A549 (cell line): ENCODE data around the gene PREX1. TPM values are rescaled to one million over a fixed set of nuclear protein-coding genes. Genes with fewer than 3 reads are reported as not detected.

ENCODE experiments used
- ATAC-seq, 2 experiments: fragments of 200-7000 bp in 1 of 2; fragments of >200 bp in 1 of 2; cut with Nextera tagmentation in 1 of 2; cut with Tn5 transposase in 1 of 2; 3 replicates each; pipeline versions ENCODE4 v1.8.0 to v1.9.1; 2018 to 2020; ENCODE audit warnings: mild to moderate bottlenecking in 1 of 2, moderate library complexity in 1 of 2
- CTCF ChIA-PET: fragments of 300-600 bp; sonication (Branson Sonifier 250); formaldehyde crosslinking; extraction: SDS; loops from one replicate; lab custom pipeline; 2021; ENCODE audit warnings: antibody characterized with exemption, inconsistent platforms; lab: Yijun Ruan, JAX
- POLR2A ChIA-PET: fragments of 350-600 bp; formaldehyde crosslinking; extraction: SDS; loops from one replicate; lab custom pipeline; 2021; ENCODE audit warnings: antibody characterized with exemption, inconsistent platforms; lab: Yijun Ruan, JAX
- DNase-seq, 2 experiments: peaks; one replicate each; pipeline versions ENCODE4 v3.0.0 to v3.0.0-alpha.2; 2011 to 2016; ENCODE audit warnings: low read depth in 1 of 2, low spot score in 1 of 2
- FAIRE-seq: peaks from 2 replicates; lab custom pipeline; 2011; peaks lifted over from hg19 to GRCh38; lab: Jason Lieb, UNC
- H3K27ac ChIP-seq, 2 experiments: fragments of >200 bp; sonication (Bioruptor Twin); formaldehyde crosslinking; 3 replicates each; pipeline ENCODE4 v1.5.1; 2016 to 2017
- H3K4me1 ChIP-seq: fragments of >200 bp; sonication (Bioruptor Twin); formaldehyde crosslinking; 3 replicates; pipeline ENCODE4 v1.6.1; 2016
- H3K4me2 ChIP-seq: fragments of >200 bp; sonication (Bioruptor Twin); formaldehyde crosslinking; 3 replicates; pipeline ENCODE4 v1.6.1; 2016
- H3K4me3 ChIP-seq: fragments of >200 bp; sonication (Bioruptor Twin); formaldehyde crosslinking; 3 replicates; pipeline ENCODE4 v1.5.1; 2016
- H3K9me3 ChIP-seq: fragments of >200 bp; sonication (Bioruptor Twin); formaldehyde crosslinking; 3 replicates; pipeline ENCODE4 v1.6.1; 2016
- CEBPB ChIP-seq, 2 experiments: fragments of >200 bp in 1 of 2; sonication (Bioruptor Twin) in 1 of 2; formaldehyde crosslinking in 1 of 2; IDR thresholded peaks; 2 replicates each; pipeline ENCODE4 v1.6.1; 2012 to 2016
- CHD2 ChIP-seq: fragments of 150-350 bp; IDR thresholded peaks from 2 replicates; pipeline ENCODE4 v1.6.1; 2014; ENCODE audit warnings: low read length; ENCODE audit not compliant: partially characterized antibody
- CHD4 ChIP-seq: fragments of 200-600 bp; sonication (generic); IDR thresholded peaks from 2 replicates; pipeline ENCODE4 v1.6.1; 2016; ENCODE audit warnings: antibody characterized with exemption, mild to moderate bottlenecking, borderline replicate concordance
- EHF ChIP-seq: fragments of 250-450 bp; sonication (Bioruptor Pico); IDR thresholded peaks from 2 replicates; pipeline ENCODE4 v1.5.0; 2020; ENCODE audit warnings: mild to moderate bottlenecking
- EHMT2 ChIP-seq: fragments of 200-600 bp; sonication (generic); IDR thresholded peaks from 2 replicates; pipeline ENCODE4 v1.6.1; 2016; ENCODE audit warnings: antibody characterized with exemption, low read depth, mild to moderate bottlenecking, moderate library complexity
- ELK1 ChIP-seq: fragments of 150-350 bp; IDR thresholded peaks from 2 replicates; pipeline ENCODE4 v1.6.1; 2014; ENCODE audit warnings: low read depth, mild to moderate bottlenecking, low read length
- EP300 ChIP-seq, 2 experiments: fragments of >200 bp; sonication (Bioruptor Twin); formaldehyde crosslinking; IDR thresholded peaks; 2 replicates in 1 of 2; 3 replicates in 1 of 2; pipeline ENCODE4 v1.6.1; 2016 to 2017
- FOSL2 ChIP-seq, 2 experiments: fragments of 450-650 bp in 1 of 2; fragments of >200 bp in 1 of 2; sonication (Bioruptor Twin) in 1 of 2; formaldehyde crosslinking; IDR thresholded peaks; 2 replicates each; pipeline versions ENCODE4 v1.5.0 to v1.6.1; 2016 to 2020; ENCODE audit warnings: mild to moderate bottlenecking in 1 of 2, moderate library complexity in 1 of 2
- GATA3 ChIP-seq: IDR thresholded peaks from 2 replicates; pipeline ENCODE4 v1.6.1; 2012; ENCODE audit warnings: borderline replicate concordance
- HDAC2 ChIP-seq: fragments of 200-600 bp; sonication (generic); IDR thresholded peaks from 2 replicates; pipeline ENCODE4 v1.6.1; 2016
- HOXB5 ChIP-seq: fragments of 250-450 bp; sonication (Bioruptor Pico); IDR thresholded peaks from 2 replicates; pipeline ENCODE4 v1.5.0; 2020; ENCODE audit warnings: mild to moderate bottlenecking, moderate library complexity
- MAFK ChIP-seq: fragments of 450-650 bp; IDR thresholded peaks from 2 replicates; pipeline ENCODE4 v1.6.1; 2014; ENCODE audit not compliant: partially characterized antibody
- MAX ChIP-seq: IDR thresholded peaks from 2 replicates; pipeline ENCODE4 v1.6.1; 2012
- NFE2L2 ChIP-seq: fragments of 150-350 bp; conservative IDR thresholded peaks from 2 replicates; pipeline ENCODE4 v1.6.1; 2014; ENCODE audit warnings: low read length
- NPAS2 ChIP-seq: fragments of 250-450 bp; sonication (Bioruptor Pico); IDR thresholded peaks from 2 replicates; pipeline ENCODE4 v1.8.0; 2022; ENCODE audit warnings: mild to moderate bottlenecking, moderate library complexity, borderline replicate concordance
- NR3C1 ChIP-seq: fragments of >200 bp; sonication (Bioruptor Twin); formaldehyde crosslinking; IDR thresholded peaks from 3 replicates; pipeline ENCODE4 v1.6.1; 2017
- SMC3 ChIP-seq: fragments of >200 bp; sonication (Bioruptor Twin); formaldehyde crosslinking; IDR thresholded peaks from 3 replicates; pipeline ENCODE4 v1.6.1; 2018; ENCODE audit warnings: inconsistent platforms
- SREBF2 ChIP-seq: fragments of 450-650 bp; IDR thresholded peaks from 2 replicates; pipeline ENCODE4 v1.6.1; 2014; ENCODE audit warnings: mild to moderate bottlenecking, moderate library complexity
- TFCP2L1 ChIP-seq: fragments of 250-450 bp; sonication (Bioruptor Pico); IDR thresholded peaks from 2 replicates; pipeline ENCODE4 v1.5.0; 2021; ENCODE audit warnings: mild to moderate bottlenecking
- TP53 ChIP-seq: fragments of 250-450 bp; sonication (Bioruptor Pico); IDR thresholded peaks from 2 replicates; pipeline ENCODE4 v1.5.0; 2021; ENCODE audit warnings: mild to moderate bottlenecking, moderate library complexity
- ZFP36 ChIP-seq: fragments of 450-650 bp; IDR thresholded peaks from 2 replicates; pipeline ENCODE4 v1.6.1; 2014; ENCODE audit warnings: borderline replicate concordance; ENCODE audit not compliant: partially characterized antibody
- ZNF302 ChIP-seq: fragments of 250-450 bp; sonication (Bioruptor Pico); IDR thresholded peaks from 2 replicates; pipeline ENCODE4 v1.9.0; 2021; ENCODE audit warnings: inconsistent platforms, mild to moderate bottlenecking, moderate library complexity
- WGBS: methylation state at CpG from one replicate; pipeline ENCODE4 v1.1.6; 2017; ENCODE audit errors: missing lambda C conversion rate; 5-methylcytosine and 5-hydroxymethylcytosine counted together
- polyA plus RNA-seq, 4 experiments: library from polyadenylated mRNA; depleted of rRNA in 3 of 4; stranded (reverse); fragments of >200 nt; fragmentation: RNase III in 1 of 4; extraction: RNeasy Plus Mini Kit Qiagen cat#74134 plus additional on column Dnase treatment in 1 of 4; gene quantifications; 2 replicates in 3 of 4; 3 replicates in 1 of 4; pipeline ENCODE4 v1.2.3, GENCODE V29; 2011 to 2017
- TF ChIP-seq, protein P1 (sequence below): fragments of >200 bp; sonication (Bioruptor Twin); formaldehyde crosslinking; IDR thresholded peaks from 2 replicates; pipeline ENCODE4 v1.6.1; 2016
- TF ChIP-seq, protein P2 (sequence below): fragments of 200-600 bp; sonication (generic); IDR thresholded peaks from 2 replicates; pipeline ENCODE4 v1.6.1; 2016; ENCODE audit warnings: antibody characterized with exemption, mild to moderate bottlenecking, moderate library complexity

The PREX1 gene
- polyA plus RNA-seq, 2 of the 4 experiments (the other 2 are of a cell fraction): 3.6 to 4.2 TPM

GRCh38 chr20:48583801-48584200 is 244.0 kb downstream of the PREX1 start:
- TF ChIP-seq MAFK (no peak), CHD4 (no peak), TFCP2L1 (no peak), CHD2 (no peak), NR3C1 (no peak), EP300 (IDR thresholded peaks at IDR 0.05) (no peak), CEBPB (IDR thresholded peaks at IDR 0.05) (no peak), ZNF302 (CRISPR knock-in tag) (no peak), HOXB5 (CRISPR knock-in tag) (no peak), GATA3 (no peak), HDAC2 (no peak), EHMT2 (no peak), FOSL2 (IDR thresholded peaks at IDR 0.05) (no peak), FOSL2 (CRISPR knock-in tag; IDR thresholded peaks at IDR 0.05) (no peak), ZFP36 (no peak), EHF (no peak), NFE2L2 (no peak), TP53 (CRISPR knock-in tag) (no peak), NPAS2 (no peak)
- Histone ChIP-seq H3K27ac (no peak overlapping the region), H3K4me1 (no peaks in the 10 kb centered on the region), H3K9me3 (no peaks in the 10 kb centered on the region), H3K4me2 (no peak overlapping the region), H3K4me3 (no peak overlapping the region)
- DNase-seq (no peak), FAIRE-seq (no peak), ATAC-seq (no peak)
- ChIA-PET POLR2A (no interaction called here), CTCF (interaction anchor here (1.7 to 1.9 kb wide), 3 partner anchors 16 to 38 kb away, joined by 3 to 7 read pairs (median 5); no protein-coding TSS in a partner anchor)
- WGBS: 58% methylated on average over 11 of the region's 11 CpGs

DNA sequence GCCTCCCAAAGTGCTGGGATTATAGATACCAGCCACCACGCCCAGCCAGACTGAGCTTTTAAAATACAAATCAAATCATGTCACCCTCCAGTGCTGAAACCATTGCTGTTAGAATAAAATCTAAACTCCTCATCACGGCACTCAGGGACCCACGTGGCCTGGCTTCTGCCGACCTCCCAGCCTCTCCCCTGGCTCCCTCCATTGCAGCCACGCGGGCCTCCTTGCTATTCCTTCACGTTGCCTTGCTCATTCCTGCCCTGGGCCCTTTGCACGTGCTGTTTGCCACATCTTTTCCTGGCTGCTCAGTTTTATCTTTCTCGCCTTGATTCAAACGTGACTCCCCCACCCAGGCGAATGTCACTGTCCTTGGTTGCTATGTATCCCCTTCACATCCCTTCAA is 244.6 kb downstream of the PREX1 start:
- no peak for ATAC-seq
- FAIRE-seq: no peak
- DNase-seq: no peak
- TF ChIP-seq, protein P1, sequence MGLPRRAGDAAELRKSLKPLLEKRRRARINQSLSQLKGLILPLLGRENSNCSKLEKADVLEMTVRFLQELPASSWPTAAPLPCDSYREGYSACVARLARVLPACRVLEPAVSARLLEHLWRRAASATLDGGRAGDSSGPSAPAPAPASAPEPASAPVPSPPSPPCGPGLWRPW: no peak
- no peak for TF ChIP-seq MAX
- no peak for TF ChIP-seq EHF
- TF ChIP-seq ZFP36: no peak
- no peak for TF ChIP-seq FOSL2 (IDR thresholded peaks at IDR 0.05)
- TF ChIP-seq FOSL2 (CRISPR knock-in tag; IDR thresholded peaks at IDR 0.05): no peak
- no peak for TF ChIP-seq SMC3
- TF ChIP-seq NPAS2: no peak
- TF ChIP-seq, protein P2, sequence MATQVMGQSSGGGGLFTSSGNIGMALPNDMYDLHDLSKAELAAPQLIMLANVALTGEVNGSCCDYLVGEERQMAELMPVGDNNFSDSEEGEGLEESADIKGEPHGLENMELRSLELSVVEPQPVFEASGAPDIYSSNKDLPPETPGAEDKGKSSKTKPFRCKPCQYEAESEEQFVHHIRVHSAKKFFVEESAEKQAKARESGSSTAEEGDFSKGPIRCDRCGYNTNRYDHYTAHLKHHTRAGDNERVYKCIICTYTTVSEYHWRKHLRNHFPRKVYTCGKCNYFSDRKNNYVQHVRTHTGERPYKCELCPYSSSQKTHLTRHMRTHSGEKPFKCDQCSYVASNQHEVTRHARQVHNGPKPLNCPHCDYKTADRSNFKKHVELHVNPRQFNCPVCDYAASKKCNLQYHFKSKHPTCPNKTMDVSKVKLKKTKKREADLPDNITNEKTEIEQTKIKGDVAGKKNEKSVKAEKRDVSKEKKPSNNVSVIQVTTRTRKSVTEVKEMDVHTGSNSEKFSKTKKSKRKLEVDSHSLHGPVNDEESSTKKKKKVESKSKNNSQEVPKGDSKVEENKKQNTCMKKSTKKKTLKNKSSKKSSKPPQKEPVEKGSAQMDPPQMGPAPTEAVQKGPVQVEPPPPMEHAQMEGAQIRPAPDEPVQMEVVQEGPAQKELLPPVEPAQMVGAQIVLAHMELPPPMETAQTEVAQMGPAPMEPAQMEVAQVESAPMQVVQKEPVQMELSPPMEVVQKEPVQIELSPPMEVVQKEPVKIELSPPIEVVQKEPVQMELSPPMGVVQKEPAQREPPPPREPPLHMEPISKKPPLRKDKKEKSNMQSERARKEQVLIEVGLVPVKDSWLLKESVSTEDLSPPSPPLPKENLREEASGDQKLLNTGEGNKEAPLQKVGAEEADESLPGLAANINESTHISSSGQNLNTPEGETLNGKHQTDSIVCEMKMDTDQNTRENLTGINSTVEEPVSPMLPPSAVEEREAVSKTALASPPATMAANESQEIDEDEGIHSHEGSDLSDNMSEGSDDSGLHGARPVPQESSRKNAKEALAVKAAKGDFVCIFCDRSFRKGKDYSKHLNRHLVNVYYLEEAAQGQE: no peak
- no peak for TF ChIP-seq NR3C1
- no peak for TF ChIP-seq SREBF2
- no peak for TF ChIP-seq ELK1
- no peak for TF ChIP-seq CHD2
- TF ChIP-seq CHD4: no peak
- Histone ChIP-seq H3K4me3 (no peak overlapping the region), H3K9me3 (no peaks in the 10 kb centered on the region), H3K4me1 (no peaks in the 10 kb centered on the region), H3K4me2 (no peak overlapping the region), H3K27ac (no peak overlapping the region)
- WGBS: 29% methylated on average over 11 of the region's 11 CpGs
- POLR2A ChIA-PET: no interaction called here
- CTCF ChIA-PET: interaction anchor here (0.8 to 1.9 kb wide), 3 partner anchors 37 to 796 kb away, joined by 3 to 7 read pairs (median 4); no protein-coding TSS in a partner anchor
